Esophagus squamous epithelium (tissue), 5 donors: Measurements from ENCODE around the gene ROPN1L. TPM values are rescaled to one million over a fixed set of nuclear protein-coding genes. Genes with fewer than 3 reads are reported as not detected.

Experiments
- DNase-seq: peaks from one replicate; lab custom pipeline; 2025; lab: John Stamatoyannopoulos, UW
- H3K27ac ChIP-seq, 4 donors: fragments of 200-600 bp; sonication (generic); one replicate each; pipeline ENCODE4 v1.5.1; 2016 to 2019; ENCODE audit warnings: mild to moderate bottlenecking in 1 of 4
- H3K27me3 ChIP-seq, 4 donors: fragments of 200-600 bp; sonication (generic); 1 replicate in 3 of 4; 2 replicates in 1 of 4; pipeline versions ENCODE4 v1.5.1 to v1.6.0; 2017 to 2021; ENCODE audit warnings: antibody characterized with exemption in 1 of 4
- H3K36me3 ChIP-seq, 3 donors: fragments of 200-600 bp; sonication (generic); one replicate each; pipeline ENCODE4 v1.5.1; 2016 to 2019
- H3K4me1 ChIP-seq, 3 donors: fragments of 200-600 bp; sonication (generic); one replicate each; pipeline ENCODE4 v1.5.1; 2017 to 2019
- H3K4me3 ChIP-seq, 4 donors: fragments of 200-600 bp; sonication (generic); 1 replicate in 3 of 4; 2 replicates in 1 of 4; pipeline ENCODE4 v1.5.1; 2016 to 2019; ENCODE audit warnings: mild to moderate bottlenecking in 2 of 4, moderate library complexity in 1 of 4
- H3K9me3 ChIP-seq, 3 donors: fragments of 200-600 bp; sonication (generic); one replicate each; pipeline ENCODE4 v1.5.1; 2016 to 2019
- CTCF ChIP-seq, 6 experiments: fragments of 450-650 bp in 4 of 6; fragments of 200-600 bp in 2 of 6; sonication (generic) in 2 of 6; IDR thresholded peaks; one replicate each; pipeline ENCODE4 v1.5.1; 2016 to 2019; ENCODE audit warnings: antibody characterized with exemption in 6 of 6, mild to moderate bottlenecking in 4 of 6, moderate library complexity in 4 of 6
- POLR2A ChIP-seq, 4 donors: fragments of 450-650 bp; IDR thresholded peaks; one replicate each; pipeline ENCODE4 v1.6.1; 2017; ENCODE audit warnings: antibody characterized with exemption in 4 of 4, mild to moderate bottlenecking in 4 of 4, moderate library complexity in 3 of 4
- WGBS, 2 donors: methylation state at CpG; one replicate each; pipeline ENCODE4 v1.1.5; 2018; 5-methylcytosine and 5-hydroxymethylcytosine counted together
- intact Hi-C: fragments of 100-400 bp; cut with DNase I; formaldehyde crosslinking; loops from one replicate; pipeline ENCODE4 v1.15.0; 2022
- total RNA-seq, 4 donors: library from RNA; depleted of rRNA; stranded (reverse); fragments of >200 nt; gene quantifications; one replicate each; pipeline ENCODE4 v1.1.0, GENCODE V29; 2016
- donor health status: DM: yes; HTN: yes; CAD: no.

The ROPN1L gene
- total RNA-seq, 4 donors from 2014 or later = 0.38 TPM; not detected in 3

GRCh38 chr5:10461041-10461440 is 19.4 kb downstream of the ROPN1L start:
- no peak for TF ChIP-seq CTCF (IDR thresholded peaks at IDR 0.05)
- TF ChIP-seq POLR2A (IDR thresholded peaks at IDR 0.05) = no peak
- no peaks in the 10 kb centered on the region for H3K36me3 ChIP-seq
- peaks cover 0 to 17% (median 0%) of the 10 kb centered on the region in 4 donors for H3K27me3 ChIP-seq
- intact Hi-C loops = no loop called here
- H3K4me3 ChIP-seq = no peak overlapping the region
- DNase-seq = no peak
- 87 to 93% methylated on average over 12 of the region's 12 CpGs for WGBS, 2 donors
- H3K9me3 ChIP-seq = no peaks in the 10 kb centered on the region
- peaks cover 0 to 26% (median 18%) of the 10 kb centered on the region in 3 donors for H3K4me1 ChIP-seq
- no peak overlapping the region for H3K27ac ChIP-seq

GRCh38 chr5:10461904-10462555 is 20.4 kb downstream of the ROPN1L start:
- Histone ChIP-seq H3K27ac (no peak overlapping the region), H3K4me1 (peaks cover 0 to 22% (median 17%) of the 10 kb centered on the region in 3 donors), H3K4me3 (no peak overlapping the region), H3K9me3 (no peaks in the 10 kb centered on the region), H3K36me3 (no peaks in the 10 kb centered on the region), H3K27me3 (peaks cover 0 to 13% (median 0%) of the 10 kb centered on the region in 4 donors)
- intact Hi-C loops = no loop called here
- 44 to 53% methylated on average over 10 of the region's 10 CpGs for WGBS, 2 donors
- TF ChIP-seq POLR2A (IDR thresholded peaks at IDR 0.05) (no peak), CTCF (IDR thresholded peaks at IDR 0.05) (no peak)
- DNase-seq = no peak

DNA sequence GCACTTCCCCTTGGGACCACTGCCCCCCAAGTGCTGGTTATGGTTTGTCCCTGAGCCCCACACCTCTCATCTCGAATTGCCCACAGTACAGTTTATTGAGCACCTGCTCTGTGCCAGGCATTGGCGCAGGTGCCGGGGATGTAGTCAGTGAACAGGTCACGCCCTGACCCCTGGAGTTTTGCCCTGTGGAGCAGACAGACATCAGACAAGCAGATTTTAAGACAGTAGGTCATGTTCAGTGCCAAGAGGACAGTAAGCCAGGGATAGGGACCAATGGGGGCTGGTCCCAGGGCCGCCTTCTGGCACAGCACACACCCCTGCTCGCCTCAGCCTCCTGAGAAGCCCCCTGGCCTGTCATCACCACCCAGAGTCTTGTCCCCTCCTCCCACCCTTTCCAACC is 21.9 kb downstream of the ROPN1L start:
- WGBS, 2 donors = 93% methylated on average over 3 of the region's 6 CpGs; no CpG with 5 or more reads in 1 of the 2 donors
- TF ChIP-seq CTCF (IDR thresholded peaks at IDR 0.05) (no peak), POLR2A (IDR thresholded peaks at IDR 0.05) (no peak)
- Histone ChIP-seq H3K27me3 (peaks cover 0 to 5% (median 0%) of the 10 kb centered on the region in 4 donors), H3K36me3 (no peaks in the 10 kb centered on the region), H3K9me3 (no peaks in the 10 kb centered on the region), H3K27ac (no peak overlapping the region), H3K4me3 (no peak overlapping the region), H3K4me1 (peaks cover 0 to 20% (median 13%) of the 10 kb centered on the region in 3 donors)
- DNase-seq = no peak
- intact Hi-C loops = no loop called here

DNA sequence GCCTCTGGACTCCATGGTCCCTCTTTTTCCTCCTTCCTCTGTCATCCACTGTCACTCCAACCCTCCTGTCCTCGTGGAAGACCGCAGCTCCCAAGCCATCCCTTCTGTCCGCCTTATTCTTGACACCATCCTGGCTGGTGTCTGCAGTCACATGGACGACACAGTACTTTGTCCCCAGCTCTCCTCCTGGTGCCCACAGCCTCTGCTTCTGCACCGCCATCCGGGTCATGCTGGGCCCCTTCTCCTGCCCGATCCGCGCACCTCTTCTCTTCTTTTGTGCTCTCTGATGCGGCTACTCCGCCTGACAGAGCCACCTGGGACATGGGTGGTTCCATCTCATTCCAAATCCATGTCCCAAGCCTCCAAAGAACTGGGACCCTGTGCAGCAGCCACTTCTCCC is 22.5 kb downstream of the ROPN1L start:
- WGBS, 2 donors = 95% methylated on average over 11 of the region's 11 CpGs
- intact Hi-C loops = no loop called here
- Histone ChIP-seq H3K4me1 (peaks cover 0 to 20% (median 13%) of the 10 kb centered on the region in 3 donors), H3K4me3 (no peak overlapping the region), H3K36me3 (no peaks in the 10 kb centered on the region), H3K27me3 (peaks cover 0 to 5% (median 0%) of the 10 kb centered on the region in 4 donors), H3K9me3 (no peaks in the 10 kb centered on the region), H3K27ac (no peak overlapping the region)
- TF ChIP-seq CTCF (IDR thresholded peaks at IDR 0.05) = no peak
- DNase-seq = no peak

DNA sequence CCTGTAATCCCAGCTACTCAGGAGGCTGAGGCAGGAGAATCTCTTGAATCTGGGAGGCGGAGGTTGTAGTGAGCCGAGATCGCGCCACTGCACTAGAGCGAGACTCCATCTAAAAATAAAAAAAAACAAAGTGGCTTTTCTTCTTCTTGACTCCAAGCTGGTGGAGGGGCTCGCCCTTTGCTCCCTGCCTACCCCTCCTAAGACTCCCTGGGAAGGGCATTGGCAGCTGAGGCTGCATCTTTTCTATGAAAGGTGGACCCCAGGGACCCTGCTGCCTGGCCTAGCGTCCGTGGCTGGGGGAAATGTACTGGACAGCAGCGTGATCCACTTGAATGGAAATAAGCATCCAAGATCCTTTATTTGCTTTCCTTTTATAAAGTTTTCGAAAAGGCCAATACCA is 24.0 kb downstream of the ROPN1L start:
- Histone ChIP-seq H3K27ac (no peak overlapping the region), H3K36me3 (no peaks in the 10 kb centered on the region), H3K27me3 (peaks cover 0 to 5% (median 0%) of the 10 kb centered on the region in 4 donors), H3K9me3 (no peaks in the 10 kb centered on the region), H3K4me3 (no peak overlapping the region), H3K4me1 (peaks cover 0 to 13% (median 7%) of the 10 kb centered on the region in 3 donors)
- 92 to 97% methylated on average over 8 to 10 of the region's 10 CpGs for WGBS, 2 donors
- intact Hi-C loops = no loop called here
- TF ChIP-seq CTCF (IDR thresholded peaks at IDR 0.05) = no peak
- no peak for TF ChIP-seq POLR2A (IDR thresholded peaks at IDR 0.05)
- DNase-seq = no peak
